Stimulated activated CD4-positive, alpha-beta T cell treated with anti-CD3 and anti-CD28 coated beads, Interleukin-15, amount 100 ng/mL, for 48 hours (primary cell): Measurements from ENCODE around the gene ADGRB2.

Source experiments
- DNase-seq, 2 donors: peaks; one replicate each; pipeline ENCODE4 v3.0.0-alpha.2; 2020; ENCODE audit warnings: low read depth in 2 of 2

Gene ADGRB2

DNA sequence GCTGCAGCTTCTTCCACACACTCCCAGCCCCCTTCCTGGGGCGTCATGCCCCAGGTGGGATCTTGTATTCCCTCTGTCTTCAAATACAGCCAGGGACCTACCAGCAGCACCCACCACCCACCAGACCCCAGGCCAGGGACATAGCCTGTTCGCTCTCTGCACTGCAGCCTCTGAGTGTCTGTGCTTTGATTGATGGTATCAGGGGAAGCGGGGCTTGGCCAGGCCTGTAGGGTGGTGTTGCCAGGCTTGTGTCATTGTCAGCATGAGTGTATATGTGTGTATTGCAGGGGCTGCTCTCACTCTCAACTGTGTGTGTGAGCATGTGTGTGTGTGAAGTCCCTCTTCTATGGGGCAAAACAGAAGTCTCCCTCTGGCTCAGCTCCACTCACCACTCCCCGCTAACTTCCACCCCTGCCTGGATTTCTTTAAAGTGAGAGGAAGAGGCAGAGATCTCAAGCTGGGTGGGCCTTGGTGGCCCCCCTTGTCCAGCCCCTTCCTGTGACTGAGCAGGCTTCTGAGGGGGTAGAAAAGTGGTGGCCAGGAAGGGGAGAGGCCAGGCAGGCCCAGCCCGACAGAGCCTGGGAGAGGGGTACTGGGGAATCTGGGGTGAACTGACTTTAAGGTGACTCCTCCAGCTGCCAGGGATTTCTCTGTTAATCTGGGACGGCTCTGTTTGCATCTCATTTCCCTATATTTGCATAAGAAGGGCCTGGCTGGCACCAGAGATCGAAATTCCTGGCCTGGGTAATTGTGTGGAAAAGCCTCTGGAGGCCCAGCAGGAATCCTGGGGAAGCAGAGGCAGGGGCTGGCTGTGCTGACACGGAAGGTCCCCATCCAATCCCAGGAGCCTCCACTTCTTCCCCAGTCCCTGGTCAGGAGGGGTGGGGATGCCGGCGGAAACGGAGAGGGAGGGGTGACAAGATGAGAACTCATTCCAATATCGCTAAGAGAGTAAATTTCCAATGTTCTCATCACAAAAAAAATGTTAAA, 18.6 kb upstream of the ADGRB2 start:
- no peak for DNase-seq

DNA sequence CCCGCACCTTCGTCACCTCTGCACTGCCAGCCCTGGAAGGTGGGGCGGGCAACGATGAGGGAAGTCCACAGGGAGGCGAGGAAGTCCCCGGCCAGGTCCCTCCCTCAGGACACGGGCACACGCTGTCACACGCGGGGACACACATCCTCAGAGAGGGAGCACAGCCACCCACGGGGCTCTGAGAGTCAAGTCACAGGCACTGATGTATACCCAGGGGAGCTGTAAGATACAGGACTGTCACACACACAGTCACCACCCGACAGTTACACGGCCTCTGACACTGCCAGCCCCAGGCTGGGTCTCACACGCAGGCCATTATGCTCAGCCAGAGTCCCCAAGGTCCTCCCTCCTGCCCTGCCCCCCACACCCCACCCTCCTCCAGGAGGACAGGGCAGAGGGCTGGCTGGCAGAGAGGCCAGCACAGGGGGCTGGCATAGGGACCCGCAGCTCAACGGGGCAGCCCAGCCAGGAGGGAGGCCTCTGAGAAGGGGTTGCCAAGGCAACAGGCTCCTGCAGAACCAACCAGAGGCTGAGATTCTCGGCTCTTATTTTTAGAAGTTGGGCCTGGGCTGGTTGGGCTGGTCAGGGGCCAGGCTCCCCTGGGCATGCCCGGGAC, 17.7 kb upstream of the ADGRB2 start:
- DNase-seq = no peak

GRCh38 chr1:31781138-31781755, 17.1 kb upstream of the ADGRB2 start:
- no peak for DNase-seq

DNA sequence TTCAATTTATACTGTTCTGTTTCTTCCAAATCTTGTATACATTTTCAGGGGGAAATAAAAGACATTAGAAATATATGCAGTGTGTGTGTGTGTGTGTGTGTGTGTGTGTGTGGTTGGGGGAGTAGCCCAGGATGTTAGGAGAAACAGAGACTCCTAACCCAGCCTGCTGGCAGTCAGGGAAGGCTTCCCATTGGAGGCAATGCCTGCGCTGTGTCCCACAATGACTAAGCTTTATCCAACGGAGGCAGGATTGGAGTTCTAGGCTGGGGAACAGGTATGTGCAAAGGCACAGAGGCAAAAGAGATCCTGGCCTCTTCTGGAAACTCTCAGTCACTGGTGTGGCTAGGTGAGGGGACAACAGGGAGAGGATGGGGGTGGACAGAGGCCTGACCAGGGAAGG, 16.5 kb upstream of the ADGRB2 start:
- DNase-seq = no peak

GRCh38 chr1:31779687-31780086, 15.5 kb upstream of the ADGRB2 start:
- DNase-seq = no peak

GRCh38 chr1:31778763-31779488, 14.8 kb upstream of the ADGRB2 start:
- no peak for DNase-seq

- DNase-seq = no peak
Measured at GRCh38 chr1:31776516-31776915, 12.4 kb upstream of the ADGRB2 start.

- DNase-seq = no peak
Measured at GRCh38 chr1:31776032-31776431, 11.9 kb upstream of the ADGRB2 start.

GRCh38 chr1:31775210-31775999, 11.3 kb upstream of the ADGRB2 start:
- no peak for DNase-seq

DNA sequence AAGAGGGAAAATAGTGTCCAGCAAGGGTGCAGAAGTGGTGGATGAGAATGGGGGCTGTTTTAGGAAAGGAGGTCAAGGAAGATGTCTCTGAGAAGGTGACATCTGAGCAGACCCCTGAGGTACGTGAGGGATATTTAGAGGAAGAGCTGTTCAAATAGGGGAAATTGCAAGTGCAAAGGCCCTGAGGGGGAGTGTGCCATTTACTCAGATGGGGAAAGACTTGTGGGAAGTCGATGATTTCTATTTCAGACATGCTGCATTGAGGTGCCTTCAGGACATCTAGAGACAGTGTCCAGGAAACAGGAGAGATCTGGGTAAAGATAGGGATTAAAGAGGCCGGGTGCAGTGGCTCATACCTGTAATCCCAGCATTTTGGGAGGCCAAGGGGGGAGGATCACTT, 10.4 kb upstream of the ADGRB2 start:
- DNase-seq = no peak

DNA sequence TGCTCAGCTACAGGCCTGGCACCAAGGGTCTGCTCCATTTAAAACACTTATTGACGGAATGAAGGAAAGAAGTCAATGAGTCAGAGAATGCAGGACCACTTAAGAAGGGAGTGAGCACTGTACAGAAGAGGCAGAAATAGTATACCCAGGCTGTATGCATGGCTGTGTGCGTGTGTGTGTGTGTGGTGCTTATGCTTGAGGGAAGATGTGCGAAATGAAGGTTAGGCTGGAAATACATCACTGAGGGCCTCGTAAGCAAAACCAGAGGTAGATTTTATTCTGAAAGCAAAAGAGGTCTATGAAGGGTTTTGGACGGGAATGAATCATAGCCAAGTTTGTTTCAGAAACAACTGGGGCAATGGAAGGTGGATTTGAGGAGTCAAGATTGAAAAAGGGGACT, 9.7 kb upstream of the ADGRB2 start:
- no peak for DNase-seq

GRCh38 chr1:31772669-31773248, 8.6 kb upstream of the ADGRB2 start:
- no peak for DNase-seq

GRCh38 chr1:31771891-31772668, 7.9 kb upstream of the ADGRB2 start:
- peak; percentile 49 to 56 for DNase-seq

DNA sequence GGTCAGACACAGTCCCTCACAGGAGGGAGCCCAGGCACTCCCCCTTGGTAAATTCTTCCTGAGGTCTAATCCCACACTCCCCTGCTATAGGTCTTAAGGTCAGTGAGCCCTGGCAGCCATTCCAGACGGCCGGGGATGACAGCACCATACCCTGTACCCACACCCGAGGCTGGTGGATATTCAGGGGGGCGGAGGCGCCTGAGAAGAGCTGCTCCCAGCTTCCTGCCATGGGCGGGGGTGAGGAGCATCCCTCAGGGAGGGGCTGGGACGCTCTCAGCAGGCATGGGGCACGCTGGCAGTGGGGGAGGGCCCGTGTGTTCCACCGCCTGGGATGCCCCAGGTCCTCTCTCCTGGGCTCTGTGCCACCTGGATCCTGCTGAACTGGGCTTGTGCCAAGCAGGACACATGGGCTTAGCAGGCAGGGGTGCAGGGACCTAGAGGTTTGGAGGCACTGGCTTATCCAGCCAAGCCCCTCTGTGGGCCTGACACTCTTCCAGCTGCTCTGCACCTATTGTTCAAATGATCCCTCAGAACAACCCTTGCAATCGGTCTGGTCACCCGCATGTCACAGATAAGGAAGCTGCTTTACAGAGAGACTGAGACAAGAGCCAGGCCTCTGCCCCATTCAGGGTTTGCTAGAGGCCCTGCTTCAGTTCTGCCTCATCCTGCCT, 5.7 kb upstream of the ADGRB2 start:
- DNase-seq = no peak

- peak in 1 of 2 donors; percentile 30 for DNase-seq
Measured at GRCh38 chr1:31768939-31769704, 5.0 kb upstream of the ADGRB2 start.

- no peak for DNase-seq
Measured at GRCh38 chr1:31768407-31768907, 4.3 kb upstream of the ADGRB2 start.

- no peak for DNase-seq
Measured at GRCh38 chr1:31767225-31767624, 3.1 kb upstream of the ADGRB2 start.

- no peak for DNase-seq
Measured at GRCh38 chr1:31765516-31765915, 1.4 kb upstream of the ADGRB2 start.
